ENCODE results near the gene CD8B2. TPM values are rescaled to one million over a fixed set of nuclear protein-coding genes. Genes with fewer than 3 reads are reported as not detected.

CD8B2 gene
- total and polyA plus RNA-seq, 7 donors: under 0.01 to 1.5 TPM; not detected in 5

DNA sequence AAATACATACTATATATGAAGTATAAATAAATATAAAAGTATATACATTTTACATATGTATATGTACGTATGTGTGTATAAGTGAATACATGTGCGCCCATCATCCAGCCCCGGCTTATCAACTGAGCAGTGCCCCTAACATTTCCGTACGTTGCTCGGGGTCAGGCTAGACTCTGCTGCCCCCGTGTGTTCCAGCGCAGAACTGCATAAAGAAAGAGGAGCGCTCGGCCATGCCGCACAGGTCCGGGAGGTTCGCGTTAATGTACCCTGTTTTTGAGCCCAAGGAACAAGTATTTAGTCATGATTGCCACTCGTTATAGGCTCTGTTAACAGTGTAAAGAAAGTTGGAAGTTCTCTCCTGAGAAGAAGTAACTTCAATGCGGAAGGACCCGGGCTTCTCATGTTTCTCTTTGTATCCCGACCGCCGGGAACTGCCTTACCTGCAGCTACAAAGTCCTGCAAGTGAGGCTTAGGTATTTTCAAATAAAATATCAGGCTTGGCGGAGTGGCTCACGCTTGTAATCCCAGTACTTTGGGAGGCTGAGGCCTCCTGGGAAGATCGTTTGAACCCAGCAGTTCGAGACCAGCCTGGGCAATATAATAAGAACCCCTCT lies 55.7 kb downstream of the CD8B2 start:
- peak; percentile 80 for DNase-seq
- H3K27ac ChIP-seq: no peak overlapping the region
- intact Hi-C loops (cut with DNase I): loop anchor here (2.0 to 5.0 kb wide), 3 partner anchors 40 to 440 kb away; no protein-coding TSS in a partner anchor
- peaks cover 0 to 17% (median 8%) of the 10 kb centered on the region in 4 donors for H3K4me1 ChIP-seq
- no peaks in the 10 kb centered on the region for H3K9me3 ChIP-seq
- WGBS, 2 donors: 3 to 11% methylated on average over 24 of the region's 24 CpGs
- H3K36me3 ChIP-seq: no peaks in the 10 kb centered on the region
- peaks cover 0 to 7% (median 0%) of the 10 kb centered on the region in 3 donors for H3K27me3 ChIP-seq
- H3K4me3 ChIP-seq: peak overlapping the region in 2 of 4 donors; percentile 9 to 27
- no peak for TF ChIP-seq POLR2A (IDR thresholded peaks at IDR 0.05)
- no peak for TF ChIP-seq POLR2AphosphoS5 (IDR thresholded peaks at IDR 0.05)
- no peak for TF ChIP-seq EP300 (IDR thresholded peaks at IDR 0.05)
- TF ChIP-seq, protein P1, sequence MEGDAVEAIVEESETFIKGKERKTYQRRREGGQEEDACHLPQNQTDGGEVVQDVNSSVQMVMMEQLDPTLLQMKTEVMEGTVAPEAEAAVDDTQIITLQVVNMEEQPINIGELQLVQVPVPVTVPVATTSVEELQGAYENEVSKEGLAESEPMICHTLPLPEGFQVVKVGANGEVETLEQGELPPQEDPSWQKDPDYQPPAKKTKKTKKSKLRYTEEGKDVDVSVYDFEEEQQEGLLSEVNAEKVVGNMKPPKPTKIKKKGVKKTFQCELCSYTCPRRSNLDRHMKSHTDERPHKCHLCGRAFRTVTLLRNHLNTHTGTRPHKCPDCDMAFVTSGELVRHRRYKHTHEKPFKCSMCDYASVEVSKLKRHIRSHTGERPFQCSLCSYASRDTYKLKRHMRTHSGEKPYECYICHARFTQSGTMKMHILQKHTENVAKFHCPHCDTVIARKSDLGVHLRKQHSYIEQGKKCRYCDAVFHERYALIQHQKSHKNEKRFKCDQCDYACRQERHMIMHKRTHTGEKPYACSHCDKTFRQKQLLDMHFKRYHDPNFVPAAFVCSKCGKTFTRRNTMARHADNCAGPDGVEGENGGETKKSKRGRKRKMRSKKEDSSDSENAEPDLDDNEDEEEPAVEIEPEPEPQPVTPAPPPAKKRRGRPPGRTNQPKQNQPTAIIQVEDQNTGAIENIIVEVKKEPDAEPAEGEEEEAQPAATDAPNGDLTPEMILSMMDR (IDR thresholded peaks at IDR 0.05): peak; percentile 63 to 94 (median 78)

DNA sequence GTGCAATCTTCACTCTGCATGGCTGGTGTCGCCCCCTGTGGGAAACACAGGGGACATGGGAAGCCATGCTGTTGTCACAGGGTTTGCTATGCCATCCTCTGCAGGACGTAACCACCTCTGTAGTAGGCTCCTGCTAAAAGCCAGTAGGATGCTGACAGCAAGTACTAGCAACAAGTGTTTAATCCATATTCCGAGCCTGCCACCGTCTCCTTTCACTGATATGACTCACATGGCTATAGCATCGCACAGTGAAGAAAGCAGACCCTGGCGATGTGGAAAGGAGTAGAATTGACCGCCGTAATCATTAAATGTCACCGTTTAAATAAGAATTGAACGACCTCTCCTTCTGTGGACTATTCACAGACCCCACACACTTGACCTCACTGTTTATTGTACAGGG lies 57.8 kb downstream of the CD8B2 start:
- Histone ChIP-seq H3K4me1 (peaks cover 0 to 17% (median 8%) of the 10 kb centered on the region in 4 donors), H3K4me3 (no peak overlapping the region), H3K36me3 (no peaks in the 10 kb centered on the region), H3K27me3 (peaks cover 0 to 7% (median 0%) of the 10 kb centered on the region in 3 donors), H3K27ac (no peak overlapping the region), H3K9me3 (no peaks in the 10 kb centered on the region)
- TF ChIP-seq POLR2A (IDR thresholded peaks at IDR 0.05): no peak
- TF ChIP-seq POLR2AphosphoS5 (IDR thresholded peaks at IDR 0.05): no peak
- TF ChIP-seq EP300 (IDR thresholded peaks at IDR 0.05): no peak
- TF ChIP-seq, protein P1 (IDR thresholded peaks at IDR 0.05): no peak
- no peak for DNase-seq
- intact Hi-C loops (cut with DNase I): no loop called here
- 94 to 95% methylated on average over 10 of the region's 10 CpGs for WGBS, 2 donors

DNA sequence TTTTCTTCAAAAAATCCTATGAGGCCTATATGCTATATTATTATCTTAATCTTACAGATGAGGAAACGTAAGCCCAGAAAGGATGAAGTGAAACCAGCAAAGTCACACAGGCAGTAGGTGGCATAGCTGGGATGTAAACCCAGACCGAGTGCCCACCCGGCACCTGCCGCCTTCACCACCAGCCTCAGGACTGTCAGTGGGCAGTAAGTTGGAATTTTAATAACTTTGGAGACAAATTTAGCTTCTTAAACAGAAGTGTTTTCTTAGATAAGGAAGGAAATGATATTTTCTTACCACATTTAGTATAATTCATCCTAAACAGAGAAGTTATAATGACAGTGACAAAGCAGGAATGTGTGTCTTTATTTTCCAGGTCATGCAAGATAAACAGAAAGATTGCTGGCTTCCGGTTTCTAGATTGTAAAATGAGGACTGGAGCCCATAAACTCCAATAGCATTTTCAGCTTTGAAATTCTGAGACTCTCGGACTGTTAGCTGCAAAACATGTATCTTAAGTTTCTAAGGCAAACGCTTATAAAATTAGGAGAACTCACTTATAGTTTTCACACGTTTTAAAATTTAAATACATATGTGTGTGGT lies 59.3 kb downstream of the CD8B2 start:
- H3K27me3 ChIP-seq: peaks cover 0 to 7% (median 0%) of the 10 kb centered on the region in 3 donors
- no peak for TF ChIP-seq EP300 (IDR thresholded peaks at IDR 0.05)
- no peak for TF ChIP-seq POLR2AphosphoS5 (IDR thresholded peaks at IDR 0.05)
- TF ChIP-seq POLR2A (IDR thresholded peaks at IDR 0.05): no peak
- TF ChIP-seq, protein P1 (IDR thresholded peaks at IDR 0.05): no peak
- H3K36me3 ChIP-seq: no peaks in the 10 kb centered on the region
- no peaks in the 10 kb centered on the region for H3K9me3 ChIP-seq
- no peak overlapping the region for H3K4me3 ChIP-seq
- 35 to 36% methylated on average over 8 of the region's 8 CpGs for WGBS, 2 donors
- DNase-seq: no peak
- peaks cover 0 to 17% (median 8%) of the 10 kb centered on the region in 4 donors for H3K4me1 ChIP-seq
- peak overlapping the region in 1 of 4 donors; percentile 17 for H3K27ac ChIP-seq
- intact Hi-C loops (cut with DNase I): no loop called here

DNA sequence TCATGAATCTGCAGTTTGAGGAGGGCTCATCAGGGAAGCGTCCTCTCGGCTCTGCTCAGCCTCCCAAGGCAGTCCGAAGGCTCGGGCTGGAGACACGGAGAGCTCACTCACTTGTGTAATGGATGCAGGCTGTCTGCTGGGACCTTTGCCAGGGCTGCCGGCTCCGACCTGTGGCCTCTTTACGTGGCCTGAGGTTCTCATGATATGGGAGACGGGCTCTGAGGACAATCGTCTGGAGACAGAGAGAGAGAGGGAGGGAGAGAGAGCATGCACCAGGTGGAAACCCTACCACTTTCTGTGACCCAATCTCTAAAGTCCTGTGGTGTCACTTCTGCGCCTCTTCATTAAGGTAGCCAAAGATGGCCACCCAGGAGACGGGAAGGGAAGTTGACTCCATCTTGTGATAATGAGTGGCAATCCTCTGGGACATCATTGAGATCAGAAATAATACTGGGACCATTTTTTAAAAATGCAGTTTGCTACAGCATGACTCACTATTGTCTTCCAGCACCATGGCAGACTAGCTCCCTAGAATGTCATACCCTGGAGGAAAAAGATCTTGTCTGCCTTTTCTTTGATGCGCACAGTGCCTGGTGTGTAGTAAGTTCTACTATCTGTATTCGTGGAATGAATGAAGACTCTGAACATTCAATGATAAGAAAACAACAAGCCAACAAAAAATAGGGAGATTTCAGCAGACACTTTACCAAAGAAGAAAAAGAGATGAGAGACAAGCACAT lies 60.2 kb downstream of the CD8B2 start:
- peak; percentile 69 for DNase-seq
- no peaks in the 10 kb centered on the region for H3K36me3 ChIP-seq
- no peaks in the 10 kb centered on the region for H3K9me3 ChIP-seq
- peak overlapping the region in 1 of 4 donors; percentile 11 for H3K4me3 ChIP-seq
- no peak overlapping the region for H3K27ac ChIP-seq
- H3K4me1 ChIP-seq: peaks cover 0 to 17% (median 8%) of the 10 kb centered on the region in 4 donors
- 46 to 64% methylated on average over 14 of the region's 14 CpGs for WGBS, 2 donors
- intact Hi-C loops (cut with DNase I): no loop called here
- peaks cover 0 to 7% (median 0%) of the 10 kb centered on the region in 3 donors for H3K27me3 ChIP-seq
- no peak for TF ChIP-seq EP300 (IDR thresholded peaks at IDR 0.05)
- no peak for TF ChIP-seq POLR2AphosphoS5 (IDR thresholded peaks at IDR 0.05)
- no peak for TF ChIP-seq POLR2A (IDR thresholded peaks at IDR 0.05)
- TF ChIP-seq, protein P1 (IDR thresholded peaks at IDR 0.05): no peak

All from sigmoid colon (tissue), 7 donors.